ENCODE results near the gene ARID2. TPM values are rescaled to one million over a fixed set of nuclear protein-coding genes. Genes with fewer than 3 reads are reported as not detected.
A peak's percentile ranks its signal among the peaks of the same experiment; 100 is the strongest.

Gene ARID2
- total RNA-seq, 2 donors from 2014 or later: 30.5 to 36.2 TPM

DNA sequence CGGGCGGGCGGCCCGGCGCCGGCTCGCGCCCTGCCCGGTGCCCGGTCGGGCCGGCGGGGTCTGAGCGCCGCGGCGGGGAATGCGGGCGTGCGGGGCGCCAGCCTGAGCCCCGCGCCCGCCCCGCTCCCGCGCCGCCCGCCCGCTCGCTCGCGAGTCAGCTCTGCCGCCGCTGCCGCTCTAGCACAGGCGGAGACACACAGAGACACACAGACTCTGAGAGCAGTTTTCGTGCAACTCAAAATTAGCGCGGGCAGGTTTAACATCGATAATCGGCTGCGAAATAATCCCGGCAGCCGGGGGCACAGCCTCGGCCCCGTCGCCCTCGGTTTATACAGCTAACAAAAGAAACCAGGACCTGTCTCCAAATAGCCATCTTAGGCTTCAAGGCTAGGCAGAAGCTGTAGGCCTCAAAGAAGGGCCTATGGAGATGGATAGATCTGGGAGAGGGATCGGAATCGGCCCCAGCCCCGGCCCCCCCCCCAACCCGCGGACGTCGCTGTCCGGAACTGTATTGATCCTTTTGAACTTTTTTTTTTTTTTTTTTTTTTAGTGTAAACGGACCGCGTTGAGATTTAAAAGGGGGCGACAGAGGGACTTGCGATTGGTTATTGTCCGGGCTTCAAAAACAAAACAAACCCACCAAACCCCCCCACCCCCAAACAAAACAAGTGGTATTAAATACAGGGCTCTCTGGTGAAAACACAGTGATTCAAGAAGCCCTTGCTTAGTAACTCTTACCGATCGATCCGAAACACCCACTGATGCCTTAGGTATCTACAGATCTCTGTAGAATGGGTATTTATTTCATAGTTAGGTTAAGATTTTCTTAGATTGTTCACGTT, 1.1 kb downstream of the ARID2 start:
- no peak for TF ChIP-seq CTCF (IDR thresholded peaks at IDR 0.05)
- no peaks in the 10 kb centered on the region for H3K36me3 ChIP-seq
- H3K27me3 ChIP-seq (replicated peaks; ENCODE audit: insufficient read depth): no peaks in the 10 kb centered on the region
- H3K27ac ChIP-seq: peak overlapping the region; percentile 96 to 97
- ATAC-seq (ENCODE audit: insufficient number of reproducible peaks, low FRiP score, low read depth): no peak
- peak overlapping the region; percentile 94 for H3K4me3 ChIP-seq
- peaks cover 31 to 32% of the 10 kb centered on the region in 2 donors for H3K4me1 ChIP-seq (ENCODE audit: control insufficient read depth in 1 of 2, low read depth in 2 of 2)
- no peaks in the 10 kb centered on the region for H3K9me3 ChIP-seq
- DNase-seq (ENCODE audit: low spot score): no peak

- H3K36me3 ChIP-seq: no peaks in the 10 kb centered on the region
- ATAC-seq (ENCODE audit: insufficient number of reproducible peaks, low FRiP score, low read depth): no peak
- peak overlapping the region; percentile 96 to 97 for H3K27ac ChIP-seq
- H3K4me1 ChIP-seq (ENCODE audit: control insufficient read depth in 1 of 2, low read depth in 2 of 2): peaks cover 31 to 38% of the 10 kb centered on the region in 2 donors
- H3K27me3 ChIP-seq (replicated peaks; ENCODE audit: insufficient read depth): no peaks in the 10 kb centered on the region
- H3K9me3 ChIP-seq: no peaks in the 10 kb centered on the region
- no peak for DNase-seq (ENCODE audit: low spot score)
- no peak for TF ChIP-seq CTCF (IDR thresholded peaks at IDR 0.05)
- H3K4me3 ChIP-seq: peak overlapping the region; percentile 94
Observed at GRCh38 chr12:45731190-45731775, 1.8 kb downstream of the ARID2 start.

- ATAC-seq (ENCODE audit: insufficient number of reproducible peaks, low FRiP score, low read depth) (no peak), DNase-seq (ENCODE audit: low spot score) (no peak)
- TF ChIP-seq CTCF (IDR thresholded peaks at IDR 0.05): no peak
- Histone ChIP-seq H3K4me3 (peak overlapping the region; percentile 94), H3K36me3 (no peaks in the 10 kb centered on the region), H3K9me3 (no peaks in the 10 kb centered on the region), H3K4me1 (ENCODE audit: control insufficient read depth in 1 of 2, low read depth in 2 of 2) (peaks cover 31 to 38% of the 10 kb centered on the region in 2 donors), H3K27ac (peak overlapping the region; percentile 96 to 97), H3K27me3 (replicated peaks; ENCODE audit: insufficient read depth) (no peaks in the 10 kb centered on the region)
Observed at GRCh38 chr12:45732250-45732649, 2.7 kb downstream of the ARID2 start.

GRCh38 chr12:45732936-45733335, 3.4 kb downstream of the ARID2 start:
- peak overlapping the region; percentile 94 for H3K4me3 ChIP-seq

More at GRCh38 chr12:45732936-45733335, 3.4 kb downstream of the ARID2 start:
- H3K27ac ChIP-seq: peak overlapping the region; percentile 96 to 97
- no peaks in the 10 kb centered on the region for H3K36me3 ChIP-seq
- no peak for TF ChIP-seq CTCF (IDR thresholded peaks at IDR 0.05)
- peaks cover 31 to 38% of the 10 kb centered on the region in 2 donors for H3K4me1 ChIP-seq (ENCODE audit: control insufficient read depth in 1 of 2, low read depth in 2 of 2)
- no peaks in the 10 kb centered on the region for H3K9me3 ChIP-seq
- no peaks in the 10 kb centered on the region for H3K27me3 ChIP-seq (replicated peaks; ENCODE audit: insufficient read depth)
- no peak for DNase-seq (ENCODE audit: low spot score)
- ATAC-seq (ENCODE audit: insufficient number of reproducible peaks, low FRiP score, low read depth): no peak
